Activated T-cell treated with anti-CD3 and anti-CD28 coated beads for 48 hours (primary cell): ENCODE data around the gene TTN.

Source experiments
- DNase-seq: peaks from one replicate; pipeline ENCODE4 v3.0.0-alpha.2; 2020; ENCODE audit warnings: low read depth

Gene TTN

GRCh38 chr2:178485356-178485755 lies 321.9 kb downstream of the TTN start:
- no peak for DNase-seq

GRCh38 chr2:178484245-178485041 lies 322.8 kb downstream of the TTN start:
- DNase-seq = no peak

- no peak for DNase-seq
These were observed 324.8 kb downstream of the TTN start for GRCh38 chr2:178482437-178482836.

GRCh38 chr2:178480227-178481181 lies 326.7 kb downstream of the TTN start, which contains the start of gene PLEKHA3:
TSS of gene PLEKHA3 (plus strand) at chr2:178480457. CDS start at chr2:178480870, 413 bp downstream.
- peak; percentile 77 for DNase-seq

GRCh38 chr2:178479758-178480226 lies 327.4 kb downstream of the TTN start:
- no peak for DNase-seq

- no peak for DNase-seq
These were observed 328.0 kb downstream of the TTN start for GRCh38 chr2:178479275-178479616.

- peak; percentile 75 for DNase-seq
These were observed 328.6 kb downstream of the TTN start, which contains the start of gene FKBP7 for GRCh38 chr2:178478439-178479274. TSS of gene FKBP7 (minus strand) at chr2:178478600. CDS start at chr2:178478499, 101 bp downstream.

GRCh38 chr2:178478130-178478438 lies 329.1 kb downstream of the TTN start:
- DNase-seq = no peak

GRCh38 chr2:178477443-178478129 lies 329.6 kb downstream of the TTN start:
- DNase-seq = no peak

- DNase-seq = no peak
These were observed 330.7 kb downstream of the TTN start for GRCh38 chr2:178476477-178476876.
